GM12872 (cell line): ENCODE results near the gene ZC3HAV1L.

Experiments
- TF ChIP-seq, protein P1 (sequence below): IDR thresholded peaks from 3 replicates; pipeline ENCODE4 v1.5.1; 2011; ENCODE audit warnings: low read depth, mild to moderate bottlenecking, low read length, moderate library complexity; ENCODE audit not compliant: insufficient read depth

ZC3HAV1L gene, protein sequence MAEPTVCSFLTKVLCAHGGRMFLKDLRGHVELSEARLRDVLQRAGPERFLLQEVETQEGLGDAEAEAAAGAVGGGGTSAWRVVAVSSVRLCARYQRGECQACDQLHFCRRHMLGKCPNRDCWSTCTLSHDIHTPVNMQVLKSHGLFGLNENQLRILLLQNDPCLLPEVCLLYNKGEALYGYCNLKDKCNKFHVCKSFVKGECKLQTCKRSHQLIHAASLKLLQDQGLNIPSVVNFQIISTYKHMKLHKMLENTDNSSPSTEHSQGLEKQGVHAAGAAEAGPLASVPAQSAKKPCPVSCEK

DNA sequence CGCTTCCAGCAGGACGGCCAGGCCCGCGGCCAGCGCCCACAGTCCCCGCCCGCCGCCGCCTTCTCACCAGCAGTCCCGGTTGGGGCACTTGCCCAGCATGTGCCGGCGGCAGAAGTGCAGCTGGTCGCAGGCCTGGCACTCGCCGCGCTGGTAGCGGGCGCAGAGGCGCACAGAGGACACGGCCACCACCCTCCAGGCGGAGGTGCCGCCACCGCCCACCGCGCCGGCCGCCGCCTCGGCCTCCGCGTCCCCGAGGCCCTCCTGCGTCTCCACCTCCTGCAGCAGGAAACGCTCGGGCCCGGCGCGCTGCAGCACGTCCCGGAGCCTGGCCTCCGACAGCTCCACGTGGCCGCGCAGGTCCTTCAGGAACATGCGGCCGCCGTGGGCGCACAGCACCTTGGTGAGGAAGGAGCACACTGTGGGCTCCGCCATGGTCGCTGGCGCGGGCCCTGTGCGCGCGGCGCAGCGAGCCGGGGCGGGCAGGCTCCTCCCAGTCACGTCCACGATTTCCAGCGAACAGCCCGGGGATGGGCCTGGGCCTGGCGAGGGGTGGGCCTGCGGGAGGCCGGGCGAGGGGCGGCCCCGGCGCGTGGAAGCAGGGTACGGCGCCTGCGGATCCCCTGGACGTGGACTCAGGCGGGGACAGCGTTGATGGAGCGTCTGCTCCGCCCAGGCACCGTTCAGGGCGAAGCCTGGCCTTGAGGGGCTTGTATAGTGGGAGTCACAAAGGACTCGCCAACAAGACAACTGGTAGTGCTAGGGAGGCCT is at the start of gene ZC3HAV1L:
ZC3HAV1L (minus strand) TSS at position 457 of the 768 bp plus-strand sequence; CDS start at position 432, 25 bp downstream.
- TF ChIP-seq, protein P1, sequence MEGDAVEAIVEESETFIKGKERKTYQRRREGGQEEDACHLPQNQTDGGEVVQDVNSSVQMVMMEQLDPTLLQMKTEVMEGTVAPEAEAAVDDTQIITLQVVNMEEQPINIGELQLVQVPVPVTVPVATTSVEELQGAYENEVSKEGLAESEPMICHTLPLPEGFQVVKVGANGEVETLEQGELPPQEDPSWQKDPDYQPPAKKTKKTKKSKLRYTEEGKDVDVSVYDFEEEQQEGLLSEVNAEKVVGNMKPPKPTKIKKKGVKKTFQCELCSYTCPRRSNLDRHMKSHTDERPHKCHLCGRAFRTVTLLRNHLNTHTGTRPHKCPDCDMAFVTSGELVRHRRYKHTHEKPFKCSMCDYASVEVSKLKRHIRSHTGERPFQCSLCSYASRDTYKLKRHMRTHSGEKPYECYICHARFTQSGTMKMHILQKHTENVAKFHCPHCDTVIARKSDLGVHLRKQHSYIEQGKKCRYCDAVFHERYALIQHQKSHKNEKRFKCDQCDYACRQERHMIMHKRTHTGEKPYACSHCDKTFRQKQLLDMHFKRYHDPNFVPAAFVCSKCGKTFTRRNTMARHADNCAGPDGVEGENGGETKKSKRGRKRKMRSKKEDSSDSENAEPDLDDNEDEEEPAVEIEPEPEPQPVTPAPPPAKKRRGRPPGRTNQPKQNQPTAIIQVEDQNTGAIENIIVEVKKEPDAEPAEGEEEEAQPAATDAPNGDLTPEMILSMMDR = no peak

DNA sequence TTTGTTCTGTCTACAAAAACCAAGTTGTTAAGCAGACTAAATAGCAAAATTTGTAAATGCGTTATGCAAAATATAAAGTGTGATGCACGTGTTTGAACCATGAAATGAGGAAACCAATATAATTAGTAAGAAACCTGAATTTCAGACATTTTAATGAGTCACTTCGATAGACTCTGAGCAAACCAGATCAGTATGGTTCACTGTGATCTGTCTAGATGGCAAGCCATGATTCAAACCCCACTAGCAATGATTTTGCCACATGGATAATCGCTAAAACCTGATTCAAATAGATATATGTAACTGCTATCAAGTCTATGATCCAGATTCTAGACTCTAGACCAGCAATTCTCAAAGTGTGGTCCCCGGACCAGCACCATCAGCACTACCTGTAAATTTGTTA is 48.9 kb upstream of the ZC3HAV1L start:
- TF ChIP-seq, protein P1 = no peak

DNA sequence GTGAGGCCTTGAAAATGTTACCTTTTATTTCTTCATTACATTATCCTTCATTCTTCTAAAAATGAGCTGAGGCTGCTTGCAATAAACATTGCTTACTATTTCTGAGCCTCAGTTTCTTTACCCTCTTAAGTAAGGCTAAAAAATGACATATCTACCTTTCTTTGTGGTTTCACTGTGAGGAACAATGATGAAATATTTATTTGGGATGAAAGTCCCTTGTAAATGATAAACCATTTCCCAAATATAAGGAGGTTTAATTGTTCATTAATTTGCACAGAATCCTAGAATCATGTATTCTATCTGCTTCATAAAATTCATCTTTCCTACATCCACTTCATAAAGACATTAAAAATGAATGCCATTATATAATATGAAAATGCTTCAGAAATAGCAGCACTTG is 45.7 kb upstream of the ZC3HAV1L start:
- TF ChIP-seq, protein P1 = no peak

DNA sequence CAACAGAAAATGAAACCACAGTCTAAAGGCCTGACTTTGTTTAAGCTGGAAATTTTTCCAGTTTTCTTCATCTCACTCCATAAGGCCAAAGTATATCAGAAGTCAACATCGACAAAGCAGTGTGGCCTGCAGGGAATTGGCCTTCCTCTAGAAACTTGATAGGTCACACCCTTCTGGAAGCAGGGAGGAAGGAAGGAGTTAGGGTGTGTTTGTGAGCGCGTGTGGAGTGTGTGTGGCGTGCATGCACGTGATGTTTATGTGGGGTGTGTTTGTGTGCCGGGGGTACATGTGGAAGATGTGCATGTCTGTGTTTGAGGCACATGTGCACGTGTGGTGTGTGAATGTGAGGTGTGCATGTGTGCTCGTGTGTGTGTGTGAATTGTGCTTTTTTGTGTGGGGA is 45.1 kb upstream of the ZC3HAV1L start:
- TF ChIP-seq, protein P1 = no peak

DNA sequence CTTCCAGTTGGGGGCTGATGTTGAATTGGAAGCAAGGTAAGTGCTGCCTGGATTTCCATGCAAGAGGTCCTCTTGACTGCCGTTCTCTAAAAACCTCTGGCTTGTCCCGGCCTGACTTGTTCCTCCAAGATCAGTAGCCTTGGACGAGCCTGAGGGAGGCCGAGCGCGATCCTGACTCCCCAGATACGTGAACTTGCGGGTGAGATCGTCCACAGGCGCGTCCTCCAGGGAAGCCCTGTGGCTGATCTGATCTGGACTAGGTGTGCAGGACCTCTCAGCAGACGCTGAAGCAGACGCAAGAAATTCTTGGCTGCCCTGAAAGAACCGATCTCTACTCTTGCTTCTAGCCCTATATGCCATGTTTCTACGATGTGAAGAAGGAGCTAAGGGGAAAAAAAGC is 44.0 kb upstream of the ZC3HAV1L start:
- TF ChIP-seq, protein P1 = no peak

DNA sequence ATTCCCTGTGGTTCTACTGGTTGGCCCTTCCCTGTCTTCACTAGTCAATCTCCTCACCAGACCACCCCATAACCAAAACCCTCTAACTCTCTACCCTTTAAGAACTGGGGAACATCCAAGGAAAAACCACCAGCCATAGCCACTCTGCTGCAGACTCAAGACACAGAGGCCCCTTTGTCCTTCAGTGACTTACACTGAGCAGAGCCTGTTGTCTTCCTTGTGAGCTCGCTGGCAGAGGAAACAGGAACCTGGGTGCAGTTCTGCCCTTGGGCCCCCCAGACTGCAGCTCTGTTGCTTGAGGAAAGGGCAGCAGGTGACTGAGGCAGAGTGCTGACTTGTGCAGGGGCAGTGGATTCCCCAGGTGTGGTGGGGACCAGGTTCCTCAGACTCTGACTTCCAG is 43.1 kb upstream of the ZC3HAV1L start:
- TF ChIP-seq, protein P1 = no peak

DNA sequence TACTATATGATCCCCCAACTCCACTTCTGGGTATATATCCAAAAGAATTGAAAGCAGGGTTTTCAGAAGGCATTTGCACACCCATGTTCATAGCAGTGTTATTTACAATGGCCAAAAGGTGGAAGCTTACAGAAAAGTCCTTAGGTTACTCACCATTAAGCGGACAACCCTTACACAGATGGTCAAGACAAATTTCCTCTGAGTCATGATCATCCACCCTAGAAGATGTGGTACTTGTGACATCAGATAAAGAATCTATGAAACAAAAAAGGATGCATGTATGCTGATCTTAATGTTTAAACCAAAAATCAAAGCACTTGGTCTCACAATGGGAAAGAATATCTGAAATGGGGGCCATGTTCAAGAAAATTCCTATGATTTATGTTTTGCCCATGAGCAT is 42.6 kb upstream of the ZC3HAV1L start:
- TF ChIP-seq, protein P1 = no peak
